HepG2 (cell line): ENCODE results near the gene FHIT. TPM values are rescaled to one million over a fixed set of nuclear protein-coding genes. Genes with fewer than 3 reads are reported as not detected.

ENCODE experiments used
- ATAC-seq: fragments of 200-7000 bp; cut with Tn5 transposase; 3 replicates; pipeline ENCODE4 v1.9.1; 2020; ENCODE audit warnings: mild to moderate bottlenecking, moderate library complexity
- BruUV-seq: library from RNA; stranded (reverse); fragments of 400-500 nt; replicated peaks from 2 replicates; lab custom pipeline; 2021; lab: Mats Ljungman, UMichigan
- CTCF ChIA-PET: fragments of 300-600 bp; formaldehyde crosslinking; extraction: SDS; loops from one replicate; lab custom pipeline; 2021; ENCODE audit warnings: low total read pairs, inconsistent platforms, low intra/inter-chr PET ratio; lab: Yijun Ruan, JAX
- POLR2A ChIA-PET: fragments of 350-600 bp; sonication (Branson Sonifier 250); formaldehyde crosslinking; loops from one replicate; lab custom pipeline; 2020; ENCODE audit warnings: antibody characterized with exemption, inconsistent platforms; lab: Yijun Ruan, JAX
- DNase-seq: peaks from one replicate; pipeline ENCODE4 v3.0.0-alpha.2; 2015; ENCODE audit warnings: low spot score
- FAIRE-seq: peaks from 3 replicates; lab custom pipeline; 2011; peaks lifted over from hg19 to GRCh38; lab: Jason Lieb, UNC
- H2AFZ ChIP-seq: one replicate; pipeline ENCODE4 v1.6.1; 2011; ENCODE audit warnings: low read length, inconsistent platforms
- H3K27ac ChIP-seq: fragments of 300-600 bp; 3 replicates; pipeline ENCODE4 v1.8.0; 2011; ENCODE audit warnings: mixed run types, mild to moderate bottlenecking, mixed read lengths, low read length, inconsistent platforms; ENCODE audit not compliant: insufficient read depth; ENCODE audit errors: extremely low read length
- H3K27me3 ChIP-seq, 2 experiments: fragments of 200-600 bp in 1 of 2; 2 replicates in 1 of 2; 3 replicates in 1 of 2; pipeline versions ENCODE4 v1.6.0 to v1.8.0; 2011; ENCODE audit warnings: low read length in 2 of 2, mild to moderate bottlenecking in 2 of 2, moderate library complexity in 2 of 2, inconsistent platforms in 1 of 2; ENCODE audit not compliant: insufficient read depth in 2 of 2, control insufficient read depth in 1 of 2
- H3K36me3 ChIP-seq, 2 experiments: fragments of 200-600 bp in 1 of 2; replicated peaks in 1 of 2; 2 replicates in 1 of 2; 3 replicates in 1 of 2; pipeline versions ENCODE4 v1.5.1 to v1.8.0; 2011; ENCODE audit warnings: low read length in 2 of 2, inconsistent platforms in 1 of 2; ENCODE audit not compliant: insufficient read depth in 2 of 2, control insufficient read depth in 1 of 2
- H3K4me1 ChIP-seq: 2 replicates; pipeline ENCODE4 v1.5.1; 2012; ENCODE audit warnings: low read length, inconsistent platforms; ENCODE audit not compliant: insufficient read depth
- H3K4me2 ChIP-seq: 2 replicates; pipeline ENCODE4 v1.6.0; 2011; ENCODE audit warnings: low read depth, low read length, inconsistent platforms
- H3K4me3 ChIP-seq, 3 experiments: fragments of 200-600 bp in 1 of 3; sonication (generic), shearing (Covaris generic) in 1 of 3; replicated peaks in 1 of 3; 2 replicates each; pipeline ENCODE4 v1.5.1; 2011 to 2016; ENCODE audit warnings: low read length in 3 of 3, inconsistent platforms in 2 of 3, low read depth in 2 of 3, mild to moderate bottlenecking in 2 of 3, control low read depth in 1 of 3, mixed read lengths in 1 of 3; ENCODE audit not compliant: insufficient read depth in 1 of 3
- H3K79me2 ChIP-seq: one replicate; pipeline ENCODE4 v1.6.1; 2011; ENCODE audit warnings: low read length, inconsistent platforms; ENCODE audit not compliant: insufficient read depth
- H3K9ac ChIP-seq: 2 replicates; pipeline ENCODE4 v1.6.0; 2011; ENCODE audit warnings: mild to moderate bottlenecking, low read depth, low read length, inconsistent platforms; ENCODE audit not compliant: insufficient read depth
- H3K9me3 ChIP-seq: 2 replicates; pipeline ENCODE4 v1.5.1; 2012; ENCODE audit warnings: mild to moderate bottlenecking, low read length
- H4K20me1 ChIP-seq: 2 replicates; pipeline ENCODE4 v1.6.0; 2011; ENCODE audit warnings: inconsistent platforms, mild to moderate bottlenecking, low read length, moderate library complexity; ENCODE audit not compliant: insufficient read depth
- FOSL2 ChIP-seq: sonication (generic); formaldehyde crosslinking; IDR thresholded peaks from 2 replicates; pipeline ENCODE4 v1.4.0; 2020; ENCODE audit warnings: missing genetic modification reagents
- HOXA7 ChIP-seq: sonication (generic); formaldehyde crosslinking; IDR thresholded peaks from 2 replicates; pipeline ENCODE4 v1.8.1; 2022; ENCODE audit warnings: mild to moderate bottlenecking, missing genetic modification reagents, moderate library complexity
- MYNN ChIP-seq: sonication (generic); formaldehyde crosslinking; IDR thresholded peaks from 2 replicates; pipeline ENCODE4 v1.4.0; 2020; ENCODE audit warnings: mild to moderate bottlenecking, low read depth, missing genetic modification reagents
- NRL ChIP-seq: sonication (generic); formaldehyde crosslinking; IDR thresholded peaks from 2 replicates; pipeline ENCODE4 v1.5.0; 2020; ENCODE audit warnings: missing genetic modification reagents, mild to moderate bottlenecking, moderate library complexity, borderline replicate concordance
- RAD21 ChIP-seq: fragments of 450-650 bp; formaldehyde crosslinking; IDR thresholded peaks from 2 replicates; pipeline ENCODE4 v1.5.0; 2020; ENCODE audit warnings: mild to moderate bottlenecking
- SCMH1 ChIP-seq: sonication (generic); formaldehyde crosslinking; IDR thresholded peaks from 2 replicates; pipeline ENCODE4 v1.9.0; 2021; ENCODE audit warnings: missing genetic modification reagents, mild to moderate bottlenecking, borderline replicate concordance
- SSRP1 ChIP-seq: IDR thresholded peaks from 2 replicates; pipeline ENCODE4 v1.6.1; 2016; ENCODE audit warnings: control low read depth
- TFDP1 ChIP-seq: IDR thresholded peaks from 2 replicates; pipeline ENCODE4 v1.6.1; 2016; ENCODE audit warnings: missing compliant biosample characterization, missing genetic modification reagents, borderline replicate concordance
- TP53 ChIP-seq: sonication (generic); formaldehyde crosslinking; conservative IDR thresholded peaks from 2 replicates; pipeline ENCODE4 v1.4.0; 2020; ENCODE audit warnings: missing genetic modification reagents
- ZBTB21 ChIP-seq: sonication (generic); formaldehyde crosslinking; IDR thresholded peaks from 2 replicates; pipeline ENCODE4 v1.4.0; 2020; ENCODE audit warnings: missing genetic modification reagents
- ZNF17 ChIP-seq: sonication (generic); formaldehyde crosslinking; IDR thresholded peaks from 2 replicates; pipeline ENCODE4 v1.5.0; 2020; ENCODE audit warnings: mild to moderate bottlenecking, missing genetic modification reagents
- ZNF24 ChIP-seq: fragments of 450-650 bp; IDR thresholded peaks from 2 replicates; pipeline ENCODE4 v1.6.1; 2017; ENCODE audit warnings: antibody characterized with exemption, mild to moderate bottlenecking
- ZNF280D ChIP-seq: sonication (generic); formaldehyde crosslinking; IDR thresholded peaks from 2 replicates; pipeline ENCODE4 v1.5.1; 2020; ENCODE audit warnings: mild to moderate bottlenecking, missing genetic modification reagents
- ZNF33A ChIP-seq: sonication (generic); formaldehyde crosslinking; IDR thresholded peaks from 2 replicates; pipeline ENCODE4 v1.5.1; 2020; ENCODE audit warnings: missing genetic modification reagents, mild to moderate bottlenecking, moderate library complexity, borderline replicate concordance
- ZNF678 ChIP-seq: sonication (generic); formaldehyde crosslinking; IDR thresholded peaks from 2 replicates; pipeline ENCODE4 v1.4.0; 2020; ENCODE audit warnings: mild to moderate bottlenecking, missing genetic modification reagents
- ZNF850 ChIP-seq: sonication (generic); formaldehyde crosslinking; conservative IDR thresholded peaks from 2 replicates; pipeline ENCODE4 v1.9.0; 2021; ENCODE audit warnings: mild to moderate bottlenecking, missing genetic modification reagents
- ZNF878 ChIP-seq: sonication (generic); formaldehyde crosslinking; IDR thresholded peaks from 2 replicates; pipeline ENCODE4 v1.8.1; 2023; ENCODE audit warnings: mild to moderate bottlenecking, missing genetic modification reagents, moderate library complexity
- WGBS: methylation state at CpG from one replicate; pipeline ENCODE4 v1.1.6; 2017; ENCODE audit warnings: low lambda C conversion rate; 5-methylcytosine and 5-hydroxymethylcytosine counted together
- in situ Hi-C: cut with HindIII; loops from 2 replicates; pipeline ENCODE4 v1.10.0; 2017; ENCODE audit warnings: low pct_unique_long_range_greater_than_20kb; ENCODE audit not compliant: extremely low pct_ligation_motif_present
- intact Hi-C: fragments of 100-400 bp; cut with micrococcal nuclease; formaldehyde crosslinking; loops from one replicate; pipeline ENCODE4 v1.10.0; 2022; ENCODE audit not compliant: unreplicated experiment
- polyA plus RNA-seq, 8 experiments: library from polyadenylated mRNA; depleted of rRNA in 3 of 8; stranded (reverse) in 7 of 8; unstranded in 1 of 8; fragments of >200 nt; fragmentation: Illumina TruSeq in 4 of 8; extraction: Trizol in 4 of 8; gene quantifications; 2 replicates each; pipeline versions ENCODE4 v1.2.1 to v1.2.3, GENCODE V29; 2011 to 2016; ENCODE audit warnings: low read depth in 4 of 8, missing spikeins in 1 of 8, mixed read lengths in 1 of 8; ENCODE audit not compliant: insufficient read depth in 1 of 8
- total RNA-seq, 5 experiments: library from RNA; depleted of rRNA; stranded (reverse); fragments of >200 nt; fragmentation: Illumina TruSeq; extraction: Trizol; gene quantifications; 2 replicates each; pipeline ENCODE4 v1.2.3, GENCODE V29; 2016; ENCODE audit warnings: low read depth in 1 of 5

The FHIT gene
- total and polyA plus RNA-seq, 2 of the 13 experiments (the other 11 are each of a cell fraction or from before 2014, with no cell fraction given): 4.0 to 4.6 TPM

- Histone ChIP-seq H4K20me1 (no peaks in the 10 kb centered on the region), H3K4me3 (no peak overlapping the region), H2AFZ (no peak overlapping the region), H3K9ac (no peak overlapping the region), H3K9me3 (no peaks in the 10 kb centered on the region), H3K4me1 (no peaks in the 10 kb centered on the region), H3K27ac (no peak overlapping the region), H3K36me3 (no peaks in the 10 kb centered on the region), H3K4me2 (no peak overlapping the region), H3K27me3 (no peaks in the 10 kb centered on the region), H3K79me2 (no peaks in the 10 kb centered on the region)
- ATAC-seq (no peak), DNase-seq (no peak), FAIRE-seq (no peak)
- TF ChIP-seq MYNN (CRISPR knock-in tag): no peak
- no peak for TF ChIP-seq NRL (CRISPR knock-in tag)
- no peak for TF ChIP-seq HOXA7 (CRISPR knock-in tag)
- no peak for TF ChIP-seq FOSL2
- TF ChIP-seq SSRP1 (CRISPR knock-in tag): no peak
- no peak for TF ChIP-seq ZNF678 (CRISPR knock-in tag)
- no peak for TF ChIP-seq ZBTB21 (CRISPR knock-in tag)
- no peak for TF ChIP-seq ZNF878 (CRISPR knock-in tag)
- TF ChIP-seq TP53: no peak
- no peak for TF ChIP-seq ZNF280D (CRISPR knock-in tag)
- no peak for TF ChIP-seq SCMH1 (CRISPR knock-in tag)
- no peak for TF ChIP-seq RAD21 (CRISPR knock-in tag)
- no peak for TF ChIP-seq TFDP1 (CRISPR knock-in tag)
- TF ChIP-seq ZNF850 (CRISPR knock-in tag): no peak
- TF ChIP-seq ZNF17: no peak
- no peak for TF ChIP-seq ZNF24
- no peak for TF ChIP-seq ZNF33A (CRISPR knock-in tag)
- in situ Hi-C loops: no loop called here
- ChIA-PET CTCF (no interaction called here), POLR2A (no interaction called here)
- WGBS: 42% methylated on average over 5 of the region's 5 CpGs
- no TSS peak for BruUV-seq
- intact Hi-C loops: no loop called here
Measured at GRCh38 chr3:60580809-60581208, 670.4 kb downstream of the FHIT start.
